Adipose tissue (tissue), 3 donors: ENCODE data around the gene NFE2L3. TPM values are rescaled to one million over a fixed set of nuclear protein-coding genes. Genes with fewer than 3 reads are reported as not detected.
"Not testable (repeated sequence)": the region's sequence is repeated elsewhere in the genome, so short reads cannot be mapped to it uniquely, and the experiment has no call there.

Source experiments
- H3K27ac ChIP-seq: one replicate; pipeline ENCODE4 v1.5.1; 2013; ENCODE audit warnings: low read depth, low read length
- WGBS, 3 donors: extraction: QIAGEN DNeasy Blood & Tissue Kit; methylation state at CpG; one replicate each; pipeline ENCODE4 v1.1.7; 2013; 5-methylcytosine and 5-hydroxymethylcytosine counted together
- polyA plus RNA-seq, 3 donors: library from polyadenylated mRNA; stranded (reverse); fragments of 200-250 nt; gene quantifications; one replicate each; pipeline ENCODE4 v1.2.3, GENCODE V29; 2013
- donor health status: healthy with polysubstance abuse.
- donor health status: Bipolar disorder and iron deficiency.
- donor health status: healthy.

Gene NFE2L3
- polyA plus RNA-seq, 3 donors, result 1.3 to 1.9 (median 1.8) TPM

GRCh38 chr7:26143298-26144048 lies 8.5 kb upstream of the NFE2L3 start:
- WGBS, 3 donors, result 57 to 70% (median 62%) methylated on average over 5 of the region's 5 CpGs

GRCh38 chr7:26144184-26145080 lies 7.6 kb upstream of the NFE2L3 start:
- WGBS, 3 donors, result 83 to 90% (median 83%) methylated on average over 13 of the region's 13 CpGs

More at GRCh38 chr7:26143298-26144048, 8.5 kb upstream of the NFE2L3 start:
- no peak overlapping the region for H3K27ac ChIP-seq

GRCh38 chr7:26145238-26145637 lies 6.8 kb upstream of the NFE2L3 start:
- WGBS, 3 donors, result 86 to 92% (median 88%) methylated on average over 4 of the region's 4 CpGs

More at GRCh38 chr7:26144184-26145080, 7.6 kb upstream of the NFE2L3 start:
- H3K27ac ChIP-seq, result no peak overlapping the region

GRCh38 chr7:26147030-26147429 lies 5.0 kb upstream of the NFE2L3 start:
- H3K27ac ChIP-seq, result no peak overlapping the region
- WGBS, 3 donors, result 93 to 100% (median 96%) methylated on average over 1 of the region's 1 CpG

More at GRCh38 chr7:26145238-26145637, 6.8 kb upstream of the NFE2L3 start:
- H3K27ac ChIP-seq, result no peak overlapping the region

- WGBS, 3 donors, result 94 to 96% (median 95%) methylated on average over 33 to 43 of the region's 43 CpGs
- H3K27ac ChIP-seq, result not testable (repeated sequence)
Observed at GRCh38 chr7:26147646-26148306, 4.2 kb upstream of the NFE2L3 start.

GRCh38 chr7:26148307-26148700 lies 3.7 kb upstream of the NFE2L3 start:
- not testable (repeated sequence) for H3K27ac ChIP-seq

GRCh38 chr7:26149391-26149977 lies 2.5 kb upstream of the NFE2L3 start:
- WGBS, 3 donors, result 96 to 100% (median 97%) methylated on average over 1 of the region's 1 CpG
- H3K27ac ChIP-seq, result no peak overlapping the region

More at GRCh38 chr7:26148307-26148700, 3.7 kb upstream of the NFE2L3 start:
- WGBS, 3 donors, result 85 to 88% (median 87%) methylated on average over 9 to 29 of the region's 29 CpGs

GRCh38 chr7:26151096-26151495 lies 902 bp upstream of the NFE2L3 start:
- H3K27ac ChIP-seq, result no peak overlapping the region
- 76 to 78% (median 76%) methylated on average over 5 of the region's 5 CpGs for WGBS, 3 donors

GRCh38 chr7:26151650-26151952 lies 397 bp upstream of the NFE2L3 start:
- 62 to 75% (median 62%) methylated on average over 10 of the region's 10 CpGs for WGBS, 3 donors

GRCh38 chr7:26152782-26153240 lies 813 bp downstream of the NFE2L3 start:
- WGBS, 3 donors, result 3 to 12% (median 4%) methylated on average over 31 to 53 of the region's 54 CpGs
- not testable (repeated sequence) for H3K27ac ChIP-seq

More at GRCh38 chr7:26151650-26151952, 397 bp upstream of the NFE2L3 start:
- H3K27ac ChIP-seq, result no peak overlapping the region

GRCh38 chr7:26153241-26153822 lies 1.3 kb downstream of the NFE2L3 start:
- WGBS, 3 donors, result 30 to 54% (median 34%) methylated on average over 18 of the region's 18 CpGs
- H3K27ac ChIP-seq, result no peak overlapping the region

- 65 to 82% (median 69%) methylated on average over 15 of the region's 15 CpGs for WGBS, 3 donors
- H3K27ac ChIP-seq, result no peak overlapping the region
Observed at GRCh38 chr7:26153823-26154783, 2.1 kb downstream of the NFE2L3 start.

- H3K27ac ChIP-seq, result no peak overlapping the region
- 54 to 65% (median 56%) methylated on average over 8 of the region's 8 CpGs for WGBS, 3 donors
Observed at GRCh38 chr7:26155531-26156375, 3.8 kb downstream of the NFE2L3 start.

- no peak overlapping the region for H3K27ac ChIP-seq
Observed at GRCh38 chr7:26156451-26157420, 4.7 kb downstream of the NFE2L3 start.

GRCh38 chr7:26157520-26158105 lies 5.6 kb downstream of the NFE2L3 start:
- WGBS, 3 donors, result 77 to 93% (median 86%) methylated on average over 4 of the region's 4 CpGs
- no peak overlapping the region for H3K27ac ChIP-seq

More at GRCh38 chr7:26156451-26157420, 4.7 kb downstream of the NFE2L3 start:
- WGBS, 3 donors, result 74 to 81% (median 74%) methylated on average over 20 of the region's 20 CpGs
